H1 (cell line): Measurements from ENCODE around the gene KCNMA1.

Source experiments
- EP300 ChIP-seq, 2 experiments: IDR thresholded peaks; 1 replicate in 1 of 2; 2 replicates in 1 of 2; pipeline ENCODE4 v1.6.1; 2011 to 2012; ENCODE audit warnings: low read depth in 2 of 2, low read length in 2 of 2, mild to moderate bottlenecking in 2 of 2, borderline replicate concordance in 1 of 2, inconsistent platforms in 1 of 2, moderate library complexity in 1 of 2
- EZH2 ChIP-seq: fragments of 200-600 bp; sonication (generic); IDR thresholded peaks from 2 replicates; pipeline ENCODE4 v1.7.1; 2012; ENCODE audit warnings: low read depth, mild to moderate bottlenecking, moderate library complexity, low read length, inconsistent platforms; ENCODE audit not compliant: severe bottlenecking
- HDAC2 ChIP-seq, 2 experiments: fragments of 300-600 bp in 1 of 2; sonication (generic) in 1 of 2; IDR thresholded peaks; 2 replicates each; pipeline ENCODE4 v1.6.1; 2011 to 2012; ENCODE audit warnings: low read depth in 2 of 2, low read length in 2 of 2, mild to moderate bottlenecking in 2 of 2, moderate library complexity in 2 of 2, borderline replicate concordance in 1 of 2, inconsistent platforms in 1 of 2
- POLR2A ChIP-seq, 2 experiments: IDR thresholded peaks; 1 replicate in 1 of 2; 2 replicates in 1 of 2; pipeline ENCODE4 v1.6.1; 2011; ENCODE audit warnings: low read depth in 2 of 2, low read length in 2 of 2, mild to moderate bottlenecking in 2 of 2; ENCODE audit errors: control extremely low read depth in 1 of 2
- POLR2AphosphoS5 ChIP-seq: IDR thresholded peaks from 2 replicates; pipeline ENCODE4 v1.6.1; 2011; ENCODE audit warnings: low read depth, low read length
- SAP30 ChIP-seq: fragments of 300-600 bp; sonication (generic); IDR thresholded peaks from 2 replicates; pipeline ENCODE4 v1.7.1; 2012; ENCODE audit warnings: low read length, moderate library complexity, mild to moderate bottlenecking, inconsistent platforms; ENCODE audit not compliant: insufficient read depth, insufficient replicate concordance
- TCF12 ChIP-seq: IDR thresholded peaks from 2 replicates; pipeline ENCODE4 v1.6.1; 2011; ENCODE audit warnings: low read depth, mild to moderate bottlenecking, low read length
- ZNF274 ChIP-seq: IDR thresholded peaks from 2 replicates; pipeline ENCODE4 v1.7.0; 2012; ENCODE audit warnings: low read length, borderline replicate concordance; ENCODE audit errors: extremely low read depth
- TF ChIP-seq, protein P1 (sequence below), 3 experiments: IDR thresholded peaks; 1 replicate in 2 of 3; 2 replicates in 1 of 3; pipeline versions ENCODE4 v1.5.1 to v1.6.1; 2011; ENCODE audit warnings: low read length in 3 of 3, mild to moderate bottlenecking in 3 of 3, inconsistent platforms in 2 of 3, low read depth in 1 of 3, moderate library complexity in 1 of 3; ENCODE audit not compliant: insufficient read depth in 1 of 3; ENCODE audit errors: control extremely low read depth in 1 of 3

DNA sequence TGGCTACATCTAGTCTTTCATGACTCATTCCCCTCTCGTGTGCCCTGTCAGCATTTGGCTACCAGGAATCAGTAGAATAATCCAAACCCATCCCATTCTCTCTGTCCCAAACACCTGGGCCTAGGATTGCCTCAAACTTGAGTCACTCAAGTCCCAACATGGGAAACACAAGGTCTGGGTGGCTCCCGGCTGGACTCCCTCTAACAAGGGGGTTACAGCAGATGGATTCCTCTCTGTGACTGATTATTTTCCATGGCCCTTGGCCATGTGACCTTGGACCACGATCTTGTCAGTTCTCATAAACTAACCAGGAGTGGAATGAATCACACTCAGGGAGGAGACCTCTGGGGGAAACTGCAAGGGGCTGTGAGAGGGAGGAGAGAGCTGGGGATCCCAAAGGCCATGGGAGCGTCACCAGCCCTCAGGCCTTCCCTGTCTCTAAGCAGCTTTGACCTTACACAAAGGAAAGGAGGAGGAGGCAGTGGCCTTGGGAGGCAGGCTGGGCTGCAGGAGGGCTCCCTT, 533.1 kb downstream of the KCNMA1 start:
- TF ChIP-seq POLR2A (IDR thresholded peaks at IDR 0.05; ENCODE audit: control extremely low read depth in 1 of 2, low read depth in 2 of 2, low read length in 2 of 2) (no peak), POLR2AphosphoS5 (no peak), EP300 (IDR thresholded peaks at IDR 0.05; ENCODE audit: borderline replicate concordance in 1 of 2, low read depth in 2 of 2, low read length in 2 of 2) (no peak), HDAC2 (IDR thresholded peaks at IDR 0.05; ENCODE audit: borderline replicate concordance in 1 of 2, low read depth in 2 of 2, low read length in 2 of 2) (no peak), ZNF274 (no peak), EZH2 (no peak), TCF12 (no peak), SAP30 (no peak)
- TF ChIP-seq, protein P1, sequence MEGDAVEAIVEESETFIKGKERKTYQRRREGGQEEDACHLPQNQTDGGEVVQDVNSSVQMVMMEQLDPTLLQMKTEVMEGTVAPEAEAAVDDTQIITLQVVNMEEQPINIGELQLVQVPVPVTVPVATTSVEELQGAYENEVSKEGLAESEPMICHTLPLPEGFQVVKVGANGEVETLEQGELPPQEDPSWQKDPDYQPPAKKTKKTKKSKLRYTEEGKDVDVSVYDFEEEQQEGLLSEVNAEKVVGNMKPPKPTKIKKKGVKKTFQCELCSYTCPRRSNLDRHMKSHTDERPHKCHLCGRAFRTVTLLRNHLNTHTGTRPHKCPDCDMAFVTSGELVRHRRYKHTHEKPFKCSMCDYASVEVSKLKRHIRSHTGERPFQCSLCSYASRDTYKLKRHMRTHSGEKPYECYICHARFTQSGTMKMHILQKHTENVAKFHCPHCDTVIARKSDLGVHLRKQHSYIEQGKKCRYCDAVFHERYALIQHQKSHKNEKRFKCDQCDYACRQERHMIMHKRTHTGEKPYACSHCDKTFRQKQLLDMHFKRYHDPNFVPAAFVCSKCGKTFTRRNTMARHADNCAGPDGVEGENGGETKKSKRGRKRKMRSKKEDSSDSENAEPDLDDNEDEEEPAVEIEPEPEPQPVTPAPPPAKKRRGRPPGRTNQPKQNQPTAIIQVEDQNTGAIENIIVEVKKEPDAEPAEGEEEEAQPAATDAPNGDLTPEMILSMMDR (IDR thresholded peaks at IDR 0.05; ENCODE audit: control extremely low read depth in 1 of 3, insufficient read depth in 1 of 3, low read depth in 1 of 3, low read length in 3 of 3), result no peak
